ENCODE results near the gene TSSK3.
"Not testable (repeated sequence)": the region's sequence is repeated elsewhere in the genome, so short reads cannot be mapped to it uniquely, and the experiment has no call there.

The TSSK3 gene

DNA sequence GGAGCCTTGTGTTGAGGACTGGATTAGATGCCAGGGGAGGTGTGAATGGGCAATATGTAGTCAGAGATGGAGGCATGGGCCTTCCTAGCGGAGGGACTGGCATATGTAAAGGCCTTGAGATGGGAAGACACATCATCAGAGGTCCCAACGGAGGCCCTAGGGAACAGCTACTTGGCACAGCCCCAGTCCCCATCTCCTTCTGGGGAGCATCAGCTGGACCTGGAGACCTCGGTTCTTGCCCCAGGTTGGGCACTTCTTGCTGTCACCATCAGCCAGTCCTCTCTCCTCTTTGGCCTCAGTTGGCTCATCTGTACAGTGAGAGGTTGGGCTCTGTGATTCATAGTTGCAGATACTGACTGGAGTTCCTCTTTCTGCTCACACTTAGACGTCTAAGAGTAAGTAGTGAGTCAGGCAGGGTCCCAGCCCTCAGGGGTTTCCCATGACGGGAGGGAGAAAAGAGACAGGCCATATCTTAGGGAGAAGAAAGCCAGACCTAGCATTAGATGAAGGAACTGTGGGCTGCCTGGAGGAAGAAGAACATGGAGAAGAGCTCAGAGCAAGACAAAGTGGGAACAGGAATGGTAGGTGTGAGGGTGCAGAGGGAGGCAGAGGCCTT, 22.9 kb upstream of the TSSK3 start:
- DNase-seq (ENCODE audit: low read depth) = no peak

DNA sequence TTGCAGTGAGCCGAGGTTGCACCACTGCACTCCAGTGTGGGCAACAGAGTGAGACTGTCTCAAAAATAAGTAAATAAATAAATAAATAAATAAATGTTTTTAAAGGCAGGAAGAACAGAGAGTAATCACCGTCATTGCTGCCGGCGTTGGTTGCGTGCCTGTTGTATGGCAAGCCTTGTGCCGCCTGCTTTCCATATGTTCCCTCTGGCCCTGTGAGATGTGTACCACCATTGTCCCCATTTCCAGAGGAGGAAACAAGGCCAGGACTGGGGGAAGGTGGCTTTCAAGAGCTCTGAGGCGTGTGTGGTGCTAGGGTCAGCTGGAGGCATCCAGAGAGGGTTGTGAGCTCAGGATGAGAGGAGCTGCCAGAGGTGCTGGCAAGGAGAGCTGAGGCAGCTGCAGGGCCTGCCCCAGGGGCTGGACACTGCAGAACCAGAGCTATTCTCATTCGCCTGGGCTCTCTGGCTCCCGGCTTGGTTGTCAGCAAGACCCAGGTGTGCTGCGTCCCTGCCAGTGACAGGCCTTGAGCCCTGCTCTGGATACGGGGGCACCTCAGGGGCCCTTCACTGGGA, 21.1 kb upstream of the TSSK3 start:
- no peak for DNase-seq (ENCODE audit: low read depth)

DNA sequence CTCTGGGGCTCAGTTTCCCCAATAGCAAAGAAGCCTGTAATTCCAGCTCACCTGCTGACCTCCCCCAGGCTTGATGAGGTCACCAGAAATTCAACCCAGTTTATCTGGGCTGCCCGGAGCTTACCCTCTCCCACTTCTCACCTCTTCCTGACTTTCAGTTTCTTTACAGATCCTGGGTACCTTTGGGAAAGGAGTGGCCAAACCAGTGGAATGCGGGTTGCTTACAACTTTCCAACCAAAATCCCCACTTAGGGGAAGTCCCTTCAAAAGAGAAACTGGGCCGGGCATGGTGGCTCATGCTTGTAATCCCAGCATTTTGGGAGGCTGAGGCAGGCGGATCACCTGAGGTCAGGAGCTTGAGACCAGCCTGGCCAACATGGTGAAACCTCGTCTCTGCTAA, 20.4 kb upstream of the TSSK3 start:
- no peak for DNase-seq (ENCODE audit: low read depth)

DNA sequence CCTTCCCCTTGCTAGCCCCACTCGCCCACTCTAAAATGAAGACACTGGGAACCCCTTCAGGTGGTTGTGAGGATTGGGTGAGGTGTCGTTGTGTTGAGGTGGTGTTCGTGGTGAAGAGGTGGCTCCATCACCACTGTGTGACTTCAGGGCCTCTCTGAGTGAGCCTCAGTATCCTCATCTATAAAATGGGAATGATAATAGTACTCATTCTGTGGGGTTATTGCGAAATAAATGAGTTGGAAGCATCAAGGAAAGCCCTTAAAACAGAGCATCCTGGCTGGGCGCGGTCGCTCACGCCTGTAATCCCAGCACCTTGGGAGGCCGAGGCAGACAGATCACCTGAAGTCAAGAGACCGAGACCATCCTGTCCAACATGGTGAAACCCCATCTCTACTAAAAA, 19.6 kb upstream of the TSSK3 start:
- DNase-seq (ENCODE audit: low read depth) = no peak

DNA sequence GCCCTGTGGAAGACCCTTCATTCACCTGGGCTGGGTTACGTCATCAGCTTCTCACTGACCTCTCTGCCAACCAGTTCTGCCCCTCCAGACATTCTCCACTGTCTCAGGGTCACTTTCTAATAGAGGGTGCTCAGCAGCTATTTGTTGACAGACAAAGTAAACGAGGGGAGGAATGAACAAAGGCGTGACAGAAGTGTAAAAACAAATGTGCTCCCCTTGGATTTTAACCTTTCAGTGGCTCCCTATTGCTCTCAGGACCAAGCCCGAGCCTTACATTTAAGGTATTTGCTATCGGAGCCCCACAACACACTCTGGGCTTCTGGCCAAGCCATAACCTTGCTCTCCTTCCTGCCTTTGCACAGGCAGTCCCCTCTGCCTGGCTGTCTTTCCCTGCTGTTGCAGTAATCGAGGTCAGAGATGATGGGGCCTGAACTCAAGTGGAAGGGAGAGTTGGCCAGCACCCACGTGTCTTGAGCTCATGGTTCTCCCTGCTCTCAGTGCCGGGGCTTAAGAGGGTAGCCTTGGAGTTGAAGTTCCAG, 17.0 kb upstream of the TSSK3 start:
- DNase-seq (ENCODE audit: low read depth) = no peak

DNA sequence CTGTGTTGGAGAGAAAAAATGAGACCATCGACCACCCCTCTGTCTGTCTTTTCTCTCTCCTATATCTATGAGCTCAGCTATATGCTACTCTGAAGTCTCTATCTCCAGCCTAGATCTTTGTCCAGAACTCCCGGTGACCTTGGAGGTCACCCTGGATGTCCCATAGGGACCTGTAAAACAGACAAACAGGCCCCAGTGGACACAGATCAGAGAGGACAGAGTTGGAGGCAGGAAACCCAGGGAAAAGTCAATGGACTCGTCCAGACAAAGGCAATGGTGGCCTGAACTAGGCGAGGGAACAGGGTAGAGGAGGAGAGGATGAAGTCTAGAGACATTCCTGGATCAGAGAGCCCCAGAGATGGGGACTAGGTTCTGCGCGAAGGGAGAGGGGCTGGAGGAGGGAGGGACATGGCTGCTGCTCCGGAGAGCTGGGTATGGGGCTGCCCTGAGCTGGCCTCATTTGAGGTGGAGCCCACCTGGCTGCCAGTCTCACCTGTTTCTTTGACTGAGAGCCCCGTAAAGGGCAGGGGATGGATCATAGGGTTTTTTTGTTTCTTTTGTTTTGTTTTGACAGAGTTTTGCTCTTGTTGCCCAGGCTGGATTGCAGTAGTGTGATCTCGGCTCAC, 15.7 kb upstream of the TSSK3 start:
- DNase-seq (ENCODE audit: low read depth) = no peak

DNA sequence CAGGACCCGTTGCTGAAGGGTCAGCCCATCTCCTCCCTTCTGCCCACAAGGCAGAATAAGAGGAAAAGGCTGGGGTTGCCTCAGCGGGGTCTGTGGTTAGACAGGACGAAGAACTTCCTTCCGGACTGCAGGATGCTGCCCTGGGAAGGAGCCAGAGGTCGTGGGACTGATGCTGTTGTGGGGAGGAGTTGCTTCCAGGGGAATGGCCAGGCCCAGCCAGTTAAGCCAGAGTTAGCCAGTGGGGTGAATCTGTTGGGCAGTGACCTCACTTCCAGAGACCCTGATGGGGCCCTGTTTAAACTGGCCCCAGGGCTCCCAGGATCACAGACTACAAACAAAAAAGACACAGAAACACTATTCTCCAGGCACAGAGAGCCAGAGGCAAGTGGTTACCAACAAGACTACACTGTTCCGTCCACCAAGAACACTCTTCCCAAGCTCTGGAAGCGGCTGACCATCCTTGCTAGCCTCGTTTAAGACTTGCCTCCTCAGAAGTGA, 13.1 kb upstream of the TSSK3 start:
- no peak for DNase-seq (ENCODE audit: low read depth)

DNA sequence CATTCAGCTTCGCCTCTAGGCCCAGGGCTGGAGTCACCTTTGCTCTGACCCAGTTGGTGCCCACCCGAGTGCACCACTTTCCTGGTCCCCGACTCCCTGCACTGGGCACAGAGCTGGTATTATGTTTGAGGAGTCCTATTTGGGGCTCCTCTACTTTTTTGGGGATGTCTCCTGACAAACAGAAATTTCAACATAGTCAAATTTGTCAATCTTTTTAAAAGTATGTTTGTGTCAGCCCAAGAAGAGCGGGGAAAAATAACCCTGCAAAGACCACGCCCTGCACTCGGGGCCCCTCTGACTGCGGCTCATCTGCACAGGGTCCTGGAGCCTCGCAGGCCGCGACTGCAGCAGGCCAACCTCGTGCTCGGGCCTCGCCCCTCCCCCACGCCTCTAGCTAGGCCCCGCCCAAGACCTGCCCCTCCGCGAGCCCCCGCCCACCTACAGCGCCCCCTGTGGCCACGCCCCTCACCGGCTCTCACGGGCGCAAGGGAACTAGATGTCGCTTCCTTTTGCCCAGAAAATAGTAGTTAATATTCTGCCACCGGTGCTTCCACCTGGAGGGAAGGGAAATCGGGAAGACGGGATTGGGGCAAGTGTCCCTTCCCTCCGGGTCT, 11.4 kb upstream of the TSSK3 start:
- no peak for DNase-seq (ENCODE audit: low read depth)

DNA sequence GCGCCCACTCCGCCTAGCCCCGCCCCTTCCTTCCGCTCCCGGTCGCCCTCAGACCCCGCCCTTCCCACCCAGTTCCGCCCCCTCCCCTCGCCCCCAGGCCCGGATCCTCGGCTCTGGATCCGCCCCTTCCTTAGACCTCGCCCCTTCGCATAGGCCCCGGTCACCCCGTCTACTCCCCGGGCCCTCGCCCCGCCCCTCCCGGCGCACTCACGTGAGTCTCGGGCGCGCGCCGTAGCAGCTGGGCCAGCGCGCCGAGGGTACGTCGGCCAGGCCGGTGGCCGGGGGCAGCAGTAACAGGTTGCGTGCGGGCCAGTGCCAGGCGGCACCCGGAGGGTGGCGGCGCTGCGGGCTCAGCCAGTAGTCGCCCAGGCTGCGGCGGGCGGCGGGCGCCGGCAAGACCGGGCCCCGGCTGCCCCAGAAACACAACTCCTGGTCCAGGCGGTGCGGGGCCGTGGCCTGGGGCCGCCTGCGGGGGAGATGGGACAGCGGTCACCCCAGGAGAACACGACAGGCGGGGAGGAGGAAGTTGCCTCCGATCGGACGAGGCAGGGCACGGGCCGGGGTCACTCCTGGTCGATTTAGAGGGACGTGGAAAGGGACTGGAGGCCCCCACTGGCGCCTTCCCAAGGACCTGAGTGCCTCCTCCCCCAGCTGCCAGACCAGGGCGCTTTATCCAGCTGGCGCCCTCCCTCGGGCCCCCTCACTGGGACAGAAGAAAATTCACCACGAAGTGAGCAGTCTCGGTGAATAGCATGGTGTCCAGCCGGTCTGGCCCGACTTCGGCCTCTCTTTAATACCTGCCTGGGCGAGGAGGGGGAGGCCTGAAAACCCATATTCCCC, 10.7 kb upstream of the TSSK3 start:
- peak; percentile 90 for DNase-seq (ENCODE audit: low read depth)

DNA sequence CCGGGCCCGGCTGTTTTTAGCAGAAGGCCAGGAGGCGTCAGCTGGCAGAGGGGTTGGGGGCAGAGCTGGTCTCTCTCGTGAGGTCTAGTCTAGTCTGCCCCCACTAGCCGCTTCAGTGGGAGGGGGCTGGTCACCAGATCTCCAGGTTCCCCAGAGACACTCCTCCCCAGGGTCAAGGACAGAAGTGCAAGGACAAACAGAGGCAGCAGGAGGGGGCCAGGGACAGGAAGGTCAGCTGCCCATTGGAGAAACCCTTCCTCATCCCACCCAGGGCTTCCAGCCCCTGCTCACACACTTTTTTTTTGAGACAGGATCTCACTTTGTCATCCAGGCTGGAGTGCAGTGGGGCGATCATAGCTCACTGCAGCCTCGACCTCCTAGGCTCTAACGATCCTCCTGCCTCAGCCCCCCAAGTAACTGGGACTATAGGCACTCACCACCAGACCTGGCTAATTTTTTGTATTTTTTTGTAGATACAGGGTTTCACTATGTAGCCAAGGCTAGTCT, 10.0 kb upstream of the TSSK3 start:
- DNase-seq (ENCODE audit: low read depth) = no peak

DNA sequence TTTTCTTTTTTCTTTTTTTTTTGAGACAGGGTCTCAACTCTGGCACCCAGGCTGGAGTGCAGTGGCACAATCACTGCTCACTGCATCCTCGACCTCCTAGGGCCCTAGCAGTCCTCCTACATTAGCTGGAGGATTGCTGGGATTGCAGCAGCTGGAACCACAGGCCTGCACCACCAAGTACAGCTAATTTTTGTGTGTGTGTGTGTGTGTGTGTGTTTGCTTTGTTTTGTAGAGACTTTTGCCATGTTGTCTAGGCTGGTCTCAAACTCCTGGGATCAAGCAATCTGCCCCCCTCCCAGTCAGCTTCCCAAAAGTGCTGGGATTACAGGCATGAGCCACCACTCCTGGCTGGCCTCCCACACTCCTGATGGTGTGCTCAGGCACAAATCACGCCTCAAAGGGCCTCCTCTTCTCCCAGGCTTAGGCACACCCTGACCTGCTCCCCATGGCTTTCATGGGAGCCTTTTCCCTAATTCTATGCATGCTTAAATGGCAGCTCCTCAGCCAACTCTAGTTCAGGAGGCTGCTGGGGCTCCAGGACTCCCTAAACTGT, 9.4 kb upstream of the TSSK3 start:
- DNase-seq (ENCODE audit: low read depth) = no peak

DNA sequence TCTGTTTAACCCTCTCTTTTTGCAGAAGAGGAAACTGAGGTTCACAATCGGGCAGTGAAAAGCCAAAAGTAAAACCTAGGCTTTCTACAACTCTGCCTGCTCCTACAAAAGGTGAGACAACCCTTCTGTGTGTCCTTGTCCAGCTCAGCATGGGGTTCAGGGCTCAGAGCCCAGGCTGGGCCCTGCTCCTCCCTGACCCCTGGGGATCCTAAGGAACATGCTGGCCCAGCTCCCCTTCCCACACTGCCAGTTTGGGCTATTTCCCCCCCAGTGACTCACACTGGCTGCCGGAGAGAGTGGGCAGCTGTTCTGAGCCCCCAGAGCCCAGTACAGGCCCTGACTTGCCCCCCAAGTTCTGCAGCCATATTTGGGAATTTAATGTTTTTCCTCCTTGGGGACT, 8.9 kb upstream of the TSSK3 start:
- DNase-seq (ENCODE audit: low read depth) = no peak

DNA sequence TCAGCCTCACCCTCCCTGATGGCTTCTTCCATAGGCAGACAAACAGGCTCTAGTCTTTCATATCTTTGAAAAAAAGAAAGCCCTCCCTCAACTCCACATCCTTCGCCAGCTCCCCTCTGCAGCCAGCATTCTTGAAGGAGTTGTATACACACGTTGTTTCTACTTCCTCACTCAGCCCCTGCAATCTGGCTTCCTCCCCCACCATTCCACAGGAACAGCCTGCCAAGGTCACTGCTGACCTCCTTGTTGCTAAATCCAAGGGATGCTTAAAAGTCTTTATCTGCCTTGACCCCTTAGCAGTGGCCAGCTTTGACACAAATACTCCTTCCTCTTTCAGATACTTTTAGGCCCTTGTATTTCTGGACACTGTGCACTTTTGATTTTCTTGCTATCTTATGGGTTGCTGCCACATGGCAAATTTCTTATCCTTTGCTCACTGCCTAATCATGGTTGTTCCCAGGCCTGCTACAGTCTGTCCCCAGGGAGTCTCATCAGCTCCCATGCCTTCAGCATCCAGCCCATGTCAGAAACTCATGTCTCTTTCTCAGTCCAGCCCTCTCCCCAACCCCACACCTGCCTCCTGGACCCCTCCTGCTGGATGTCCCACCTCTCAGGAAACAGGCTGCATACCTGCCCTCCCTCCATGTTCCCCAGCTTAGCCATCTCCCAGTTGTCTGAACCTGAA, 8.3 kb upstream of the TSSK3 start:
- no peak for DNase-seq (ENCODE audit: low read depth)

DNA sequence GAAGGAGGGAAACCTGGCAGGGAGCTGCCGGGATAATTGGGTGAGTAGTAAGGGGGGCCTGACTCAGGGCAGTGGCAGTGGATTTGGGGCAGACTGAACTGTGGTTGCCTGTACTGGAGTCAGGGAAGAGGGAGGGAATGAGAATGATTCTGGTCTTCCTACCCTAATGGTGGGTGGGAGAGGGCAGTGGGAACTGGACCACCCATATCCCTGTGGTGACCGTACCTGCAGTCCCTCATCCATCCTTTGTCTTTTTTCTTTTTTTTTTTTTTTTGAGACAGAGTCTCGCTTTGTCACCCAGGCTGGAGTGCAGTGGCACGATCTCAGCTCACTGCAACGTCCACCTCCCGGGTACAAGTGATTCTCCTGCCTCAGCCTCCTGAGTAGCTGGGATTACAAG, 6.6 kb upstream of the TSSK3 start:
- not testable (repeated sequence) for DNase-seq (ENCODE audit: low read depth)

DNA sequence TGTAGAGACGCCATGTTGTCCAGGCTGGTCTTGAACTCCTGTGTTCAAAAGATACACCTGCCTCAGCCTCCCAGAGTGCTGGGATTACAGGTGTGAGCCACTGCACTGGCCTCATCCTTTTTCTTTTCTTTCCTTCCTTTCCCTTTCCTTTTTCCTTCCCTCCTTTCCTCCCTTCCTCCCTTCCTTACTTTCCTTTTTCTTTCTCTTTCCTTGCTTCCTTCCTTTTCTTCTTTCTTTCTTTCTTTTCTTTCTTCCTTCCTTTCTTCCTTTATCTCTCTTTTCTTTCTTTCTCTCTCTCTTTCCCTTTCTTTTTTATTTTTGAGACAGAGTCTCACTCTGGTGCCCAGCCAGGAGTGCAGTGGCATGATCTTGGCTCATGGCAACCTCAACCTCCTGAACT, 5.9 kb upstream of the TSSK3 start:
- no peak for DNase-seq (ENCODE audit: low read depth)

DNA sequence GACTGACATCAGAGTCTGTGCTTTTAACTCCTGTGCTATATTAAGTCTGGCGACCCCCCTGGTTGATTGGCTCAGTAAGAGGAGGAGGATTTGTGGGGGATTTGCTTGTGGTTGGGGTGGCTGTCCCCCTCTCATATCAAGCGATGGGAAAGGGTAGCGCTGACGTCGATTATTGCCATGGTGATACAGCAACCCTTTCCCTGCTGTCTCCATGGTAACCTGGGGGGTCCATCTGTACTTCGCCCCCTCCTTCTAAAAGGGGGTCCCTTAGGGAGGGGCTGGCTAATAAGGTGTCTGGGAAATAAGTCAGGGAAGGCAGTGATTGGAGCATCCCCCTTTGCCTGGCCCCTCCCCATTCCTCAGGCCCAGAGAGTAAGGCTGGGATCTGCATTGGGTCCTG, 4.7 kb upstream of the TSSK3 start:
- no peak for DNase-seq (ENCODE audit: low read depth)

DNA sequence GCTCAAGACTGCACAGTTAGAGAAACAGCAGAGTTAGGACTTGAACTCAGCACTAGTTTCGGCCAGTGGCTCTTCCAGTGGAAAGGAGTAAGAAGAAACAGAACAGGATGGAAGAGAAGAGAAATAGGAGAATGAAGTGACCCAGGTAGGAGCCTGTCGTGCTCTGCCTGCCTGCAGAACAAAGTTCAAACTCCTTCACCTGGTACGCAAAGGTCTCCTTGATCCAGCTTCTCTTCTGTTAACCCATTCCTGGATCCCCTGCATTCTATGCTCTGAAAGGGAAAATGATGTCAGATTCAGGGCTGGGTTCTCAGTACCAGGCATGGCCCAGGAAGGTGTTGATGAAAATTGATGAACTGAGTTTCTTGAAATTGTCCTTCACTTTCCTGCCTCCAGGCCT, 3.9 kb upstream of the TSSK3 start:
- DNase-seq (ENCODE audit: low read depth) = no peak

DNA sequence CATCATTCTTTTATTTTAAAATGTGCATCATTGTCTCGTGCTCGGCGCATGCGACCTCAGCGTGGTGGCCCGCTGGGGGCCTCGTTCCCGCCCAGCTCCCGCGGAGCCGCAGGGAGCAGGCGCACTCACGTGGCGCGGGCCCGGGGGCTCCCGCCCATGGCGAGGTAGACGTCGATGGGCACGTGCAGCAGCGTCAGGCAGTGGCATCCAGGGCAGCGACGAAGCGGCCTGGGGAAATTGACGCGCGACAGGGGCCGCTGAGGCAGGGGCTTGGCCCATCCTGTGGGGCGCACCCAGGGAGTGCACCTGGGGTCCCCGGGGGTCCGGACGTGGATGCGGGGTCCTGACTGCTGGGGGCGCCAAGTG, 1.0 kb upstream of the TSSK3 start:
- DNase-seq (ENCODE audit: low read depth) = no peak

DNA sequence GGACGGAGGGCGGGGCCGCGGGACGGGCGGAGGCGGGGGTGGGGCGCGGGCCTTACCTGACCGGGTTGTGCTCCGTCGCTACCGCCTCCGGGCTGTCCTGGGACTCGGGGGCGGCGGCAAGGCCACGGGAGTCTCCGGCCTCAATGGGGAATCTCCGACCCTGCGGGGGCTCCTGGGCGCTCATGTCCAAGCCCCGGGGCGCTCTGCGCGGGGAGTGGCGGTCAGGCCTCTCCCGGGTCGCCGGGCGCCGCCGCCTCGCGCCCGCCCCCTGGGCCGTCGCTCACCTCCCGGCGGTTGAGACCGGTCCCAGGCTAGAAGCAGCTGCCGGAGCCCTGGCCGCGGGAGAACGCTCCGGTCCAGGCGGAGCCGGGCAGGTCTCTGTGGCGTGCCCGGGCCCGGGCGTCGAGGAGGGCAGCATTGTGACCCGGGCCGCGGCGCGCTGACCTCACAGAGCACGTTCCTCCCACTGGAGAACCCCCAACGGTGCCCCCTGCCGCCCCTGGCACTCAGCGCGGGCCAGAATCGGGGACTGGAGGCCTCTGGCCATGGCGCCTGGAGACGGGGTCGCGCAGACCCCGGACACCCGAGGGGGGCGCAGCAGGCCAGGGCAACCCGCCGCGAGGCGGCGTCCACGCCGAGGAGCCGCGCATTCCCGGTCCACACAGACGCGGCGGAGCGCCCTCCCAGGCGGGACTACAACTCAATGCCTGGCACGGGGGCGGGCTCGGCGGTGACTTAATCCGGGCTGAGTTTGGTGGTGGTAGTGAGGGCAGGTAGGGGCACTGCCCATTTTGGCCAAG, 465 bp upstream of the TSSK3 start:
- DNase-seq (ENCODE audit: low read depth) = no peak

DNA sequence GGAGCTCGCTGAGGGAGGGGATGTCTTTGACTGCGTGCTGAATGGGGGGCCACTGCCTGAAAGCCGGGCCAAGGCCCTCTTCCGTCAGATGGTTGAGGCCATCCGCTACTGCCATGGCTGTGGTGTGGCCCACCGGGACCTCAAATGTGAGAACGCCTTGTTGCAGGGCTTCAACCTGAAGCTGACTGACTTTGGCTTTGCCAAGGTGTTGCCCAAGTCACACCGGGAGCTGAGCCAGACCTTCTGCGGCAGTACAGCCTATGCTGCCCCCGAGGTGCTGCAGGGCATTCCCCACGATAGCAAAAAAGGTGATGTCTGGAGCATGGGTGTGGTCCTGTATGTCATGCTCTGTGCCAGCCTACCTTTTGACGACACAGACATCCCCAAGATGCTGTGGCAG, 1.4 kb downstream of the TSSK3 start:
- DNase-seq (ENCODE audit: low read depth) = no peak

All from T-helper 22 cell (primary cell).